C4-2B (cell line): Measurements from ENCODE around the gene HOXA5.
A peak's percentile ranks its signal among the peaks of the same experiment; 100 is the strongest.

Experiments used
- H3K27ac ChIP-seq: fragments of 450-650 bp; 2 replicates; pipeline ENCODE4 v1.5.1; 2017
- ZFX ChIP-seq: fragments of 450-650 bp; IDR thresholded peaks from 2 replicates; pipeline ENCODE4 v1.6.1; 2017
- TF ChIP-seq, protein P1 (sequence below): fragments of 450-650 bp; conservative IDR thresholded peaks from 2 replicates; pipeline ENCODE4 v1.5.1; 2017; ENCODE audit warnings: mild to moderate bottlenecking

HOXA5 gene

DNA sequence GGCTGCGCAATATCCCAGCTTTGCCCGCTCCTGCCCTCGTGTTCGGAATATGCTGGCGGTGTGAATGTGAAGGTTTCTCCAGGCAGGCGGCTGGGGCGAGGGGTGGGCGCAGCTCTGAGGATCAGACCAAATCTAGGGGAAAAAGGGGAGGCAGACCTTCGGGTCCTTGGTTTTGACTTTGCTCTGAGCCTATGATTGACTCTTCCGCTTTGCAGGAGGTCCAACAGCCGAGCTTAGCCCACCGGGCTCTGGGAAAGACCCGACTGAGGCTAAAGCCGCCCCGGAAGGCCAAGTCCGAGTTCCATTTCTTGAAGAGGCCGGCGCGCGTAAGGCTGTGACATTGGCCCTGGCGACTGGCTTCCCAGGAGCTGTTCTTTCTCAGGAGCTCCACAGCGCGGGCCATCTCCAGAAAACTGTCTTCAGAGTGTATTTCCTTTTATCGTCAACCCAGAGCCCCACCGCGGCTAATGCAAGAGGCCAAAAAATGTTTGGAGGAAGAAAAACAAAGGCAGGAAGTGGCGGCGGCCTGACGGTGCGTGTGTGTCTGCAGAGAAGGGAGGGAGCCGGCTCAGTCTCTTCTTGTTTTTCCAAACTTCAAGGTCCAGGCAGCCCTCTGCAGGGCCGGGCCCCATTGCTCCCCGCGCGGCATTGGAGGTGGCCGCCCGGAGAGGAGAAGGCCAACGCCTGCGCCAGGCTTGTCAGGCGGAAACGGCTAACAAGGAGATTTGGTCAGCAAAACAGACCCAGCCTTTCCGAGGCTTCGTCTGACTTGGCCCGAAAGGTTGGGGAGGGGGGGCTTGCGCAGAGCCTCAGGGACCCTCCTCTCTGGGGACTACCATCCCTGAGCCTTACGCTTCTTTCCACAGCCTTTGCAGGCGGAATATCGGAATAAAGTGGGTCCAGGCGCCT lies 45.2 kb upstream of the HOXA5 start:
- H3K27ac ChIP-seq = no peak overlapping the region
- no peak for TF ChIP-seq ZFX
- TF ChIP-seq, protein P1, sequence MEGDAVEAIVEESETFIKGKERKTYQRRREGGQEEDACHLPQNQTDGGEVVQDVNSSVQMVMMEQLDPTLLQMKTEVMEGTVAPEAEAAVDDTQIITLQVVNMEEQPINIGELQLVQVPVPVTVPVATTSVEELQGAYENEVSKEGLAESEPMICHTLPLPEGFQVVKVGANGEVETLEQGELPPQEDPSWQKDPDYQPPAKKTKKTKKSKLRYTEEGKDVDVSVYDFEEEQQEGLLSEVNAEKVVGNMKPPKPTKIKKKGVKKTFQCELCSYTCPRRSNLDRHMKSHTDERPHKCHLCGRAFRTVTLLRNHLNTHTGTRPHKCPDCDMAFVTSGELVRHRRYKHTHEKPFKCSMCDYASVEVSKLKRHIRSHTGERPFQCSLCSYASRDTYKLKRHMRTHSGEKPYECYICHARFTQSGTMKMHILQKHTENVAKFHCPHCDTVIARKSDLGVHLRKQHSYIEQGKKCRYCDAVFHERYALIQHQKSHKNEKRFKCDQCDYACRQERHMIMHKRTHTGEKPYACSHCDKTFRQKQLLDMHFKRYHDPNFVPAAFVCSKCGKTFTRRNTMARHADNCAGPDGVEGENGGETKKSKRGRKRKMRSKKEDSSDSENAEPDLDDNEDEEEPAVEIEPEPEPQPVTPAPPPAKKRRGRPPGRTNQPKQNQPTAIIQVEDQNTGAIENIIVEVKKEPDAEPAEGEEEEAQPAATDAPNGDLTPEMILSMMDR = no peak

DNA sequence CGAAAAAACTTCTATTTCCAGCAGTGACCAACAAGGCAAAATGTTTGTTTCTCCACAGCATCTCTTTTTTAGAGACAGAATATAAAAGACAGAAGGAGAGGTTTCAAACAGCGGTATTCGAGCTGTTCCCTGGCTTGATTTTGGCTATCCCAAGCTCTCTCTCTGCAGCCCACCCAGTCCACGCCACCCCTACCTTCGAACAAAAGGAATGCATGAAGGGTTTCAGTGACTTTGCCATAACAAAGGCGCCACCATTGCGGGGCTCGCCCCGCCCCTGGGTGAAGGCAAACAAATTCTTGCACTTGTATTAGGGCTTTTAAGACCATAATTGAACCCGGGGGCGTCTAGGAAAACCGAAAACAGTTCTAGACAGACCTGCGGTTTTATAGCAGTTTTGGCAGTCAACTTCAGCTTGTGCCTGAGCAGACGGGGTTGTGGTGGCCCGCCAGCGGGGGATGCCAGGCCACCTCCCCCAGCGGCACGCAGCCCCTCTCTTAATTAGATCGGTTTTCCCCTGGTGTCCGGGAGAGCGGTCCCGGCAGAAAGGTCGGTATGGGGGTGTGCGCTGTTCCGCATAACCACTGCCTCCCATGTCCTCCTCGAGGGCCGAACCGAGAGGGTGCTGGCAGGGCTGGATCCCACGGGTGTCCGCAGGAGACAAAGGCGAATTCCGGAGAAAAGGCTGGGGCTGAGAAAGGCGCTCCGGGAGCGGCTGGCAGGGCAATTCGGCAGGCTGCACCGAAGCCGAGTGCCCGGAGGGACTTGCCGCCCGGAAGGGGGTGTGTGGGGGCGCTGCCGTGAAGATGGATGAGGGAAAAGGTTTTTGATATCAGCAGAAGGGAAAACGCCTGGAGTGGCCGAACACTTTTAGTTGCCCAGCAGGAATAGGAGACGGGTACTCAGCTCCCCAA lies 44.2 kb upstream of the HOXA5 start:
- no peak overlapping the region for H3K27ac ChIP-seq
- TF ChIP-seq, protein P1 = no peak
- TF ChIP-seq ZFX = no peak

DNA sequence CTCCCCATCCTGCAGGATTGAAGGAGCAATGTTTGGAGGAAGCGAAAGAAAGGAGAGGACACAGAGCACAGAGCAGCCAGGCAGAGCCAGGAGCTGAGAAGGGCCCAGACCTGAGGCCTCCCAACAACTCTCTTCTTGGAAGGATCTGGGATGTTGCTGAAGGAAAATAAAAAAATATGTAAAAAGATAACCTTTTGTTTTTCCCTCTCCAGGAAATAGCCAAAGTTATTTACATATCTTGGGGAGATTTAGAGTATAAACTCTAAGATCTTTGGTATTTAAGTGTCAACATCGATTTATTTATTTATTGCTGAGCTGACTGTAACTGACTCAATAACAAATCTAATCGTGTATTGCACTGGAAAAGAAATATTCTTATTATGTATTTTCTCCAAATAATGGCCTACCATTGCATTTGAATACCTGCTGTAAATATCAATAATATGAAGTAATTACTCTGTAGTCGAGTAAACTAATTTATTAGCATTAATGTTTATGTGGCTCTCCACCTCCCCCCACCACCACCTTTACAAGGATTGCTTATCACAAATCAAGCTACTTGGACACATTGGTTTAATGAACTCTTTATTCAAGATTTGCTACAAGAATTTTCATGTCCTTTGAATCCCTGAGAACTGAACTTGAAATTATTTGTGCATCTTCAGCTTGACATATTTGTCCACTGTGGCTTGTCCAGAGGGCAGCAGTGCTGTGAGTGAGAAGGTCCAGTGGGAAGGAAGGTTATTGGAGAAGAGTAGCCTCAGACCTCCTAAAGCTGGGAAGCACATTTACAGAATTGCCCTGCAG lies 43.4 kb upstream of the HOXA5 start:
- H3K27ac ChIP-seq = no peak overlapping the region
- TF ChIP-seq, protein P1 = no peak
- TF ChIP-seq ZFX = no peak

DNA sequence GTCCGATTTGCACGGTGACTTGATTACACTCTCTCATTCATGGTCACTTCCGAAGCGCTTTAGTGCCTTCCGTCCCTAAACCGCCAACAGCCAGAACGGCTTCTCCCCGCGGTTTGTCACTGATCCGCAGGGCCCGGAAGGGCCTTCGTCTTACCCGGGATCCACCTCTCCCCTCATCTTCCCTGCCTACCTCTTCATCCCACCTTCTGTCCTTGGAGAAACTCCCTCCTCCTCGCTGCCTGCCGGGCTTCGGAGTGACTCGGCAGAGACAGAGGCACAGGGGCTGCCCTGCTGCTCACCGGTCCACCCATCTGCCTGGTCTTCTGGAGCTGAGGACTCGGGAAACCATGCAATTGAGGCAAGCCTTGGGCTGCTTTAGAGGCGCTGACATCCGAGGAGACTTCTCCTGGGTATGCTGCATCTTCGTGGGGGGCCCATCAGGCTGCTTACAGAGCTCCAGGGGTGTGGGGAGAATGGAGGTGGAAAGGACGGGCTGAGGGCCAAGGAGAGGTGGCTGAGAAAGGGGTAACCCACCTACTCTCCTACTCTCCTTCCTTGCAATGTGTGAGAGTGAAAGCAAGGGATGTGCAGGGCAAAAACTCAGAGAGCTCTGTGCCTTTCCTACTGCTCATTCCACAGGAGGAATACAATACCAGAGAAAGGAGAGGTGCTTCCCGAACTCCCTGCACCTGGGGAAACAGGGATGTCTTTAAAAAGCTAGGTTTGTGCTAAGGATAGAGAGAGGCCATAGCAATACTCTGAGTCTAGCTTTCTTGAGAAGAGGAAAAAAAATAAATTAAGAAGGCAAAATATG lies 42.6 kb upstream of the HOXA5 start:
- no peak overlapping the region for H3K27ac ChIP-seq
- TF ChIP-seq ZFX = no peak
- TF ChIP-seq, protein P1 = no peak

DNA sequence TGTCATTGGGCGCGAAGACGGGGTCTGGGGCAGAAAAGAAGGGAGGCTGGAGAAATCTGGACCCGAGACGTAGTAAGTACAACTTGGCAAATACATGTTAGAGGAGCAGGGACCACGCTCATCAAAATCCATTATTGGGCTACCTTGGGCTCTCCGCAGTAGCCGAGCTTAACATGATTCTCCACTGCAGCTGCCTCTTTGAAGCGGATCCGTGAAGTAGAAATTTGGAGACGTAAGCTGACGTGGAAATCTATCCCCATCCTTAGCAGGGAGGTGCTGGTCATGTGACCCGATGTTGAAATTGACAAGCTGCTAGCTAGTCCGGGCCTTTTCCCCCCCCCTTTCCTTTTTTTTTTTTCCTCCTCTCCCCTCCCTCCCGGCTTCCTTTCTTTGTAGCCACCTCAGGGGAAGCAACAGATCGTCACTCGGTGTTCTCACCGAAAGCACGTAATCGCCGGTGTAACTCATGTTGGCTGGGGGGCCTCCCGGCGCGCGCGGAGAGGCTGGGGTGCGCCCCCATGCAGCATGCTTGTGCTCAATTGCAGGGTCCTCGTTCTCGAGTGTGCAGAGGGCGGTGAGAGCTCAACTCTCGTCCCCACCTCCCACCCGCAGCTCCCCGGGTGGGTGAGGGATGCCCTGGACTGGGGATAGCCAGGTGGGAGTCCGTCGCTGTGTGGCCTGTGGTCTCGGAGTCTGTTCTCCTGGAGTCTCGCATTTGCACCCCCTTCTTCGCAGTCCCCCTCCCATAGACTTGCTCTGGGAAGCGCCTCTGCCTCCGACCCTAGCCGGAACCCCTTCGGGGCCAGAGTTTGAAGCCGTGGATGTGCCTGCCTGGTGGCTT lies 41.8 kb upstream of the HOXA5 start, which contains the start of gene HOXA11:
Gene HOXA11, minus strand, starts transcription at position 220 of the 841 bp plus-strand sequence. Its CDS starts 88 bp downstream, at position 132.
- TF ChIP-seq, protein P1 = no peak
- no peak for TF ChIP-seq ZFX
- peak within 1 kb of the TSS; percentile 79 for H3K27ac ChIP-seq
